Testis (tissue), 3 donors: Measurements from ENCODE around the gene RETREG2. TPM values are rescaled to one million over a fixed set of nuclear protein-coding genes. Genes with fewer than 3 reads are reported as not detected.

Source experiments
- DNase-seq: peaks from one replicate; pipeline ENCODE4 v3.0.0-alpha.2; 2019
- H3K27ac ChIP-seq, 2 donors: fragments of 200-600 bp; sonication (generic); one replicate each; pipeline ENCODE4 v1.5.1; 2019
- H3K27me3 ChIP-seq: fragments of 200-600 bp; sonication (generic); one replicate; pipeline ENCODE4 v1.5.1; 2019
- H3K36me3 ChIP-seq: fragments of 200-600 bp; sonication (generic); one replicate; pipeline ENCODE4 v1.5.1; 2017; ENCODE audit warnings: low read depth; ENCODE audit errors: missing control alignments
- H3K4me1 ChIP-seq: fragments of 200-600 bp; sonication (generic); one replicate; pipeline ENCODE4 v1.5.1; 2019
- H3K4me3 ChIP-seq, 2 donors: fragments of 200-600 bp; sonication (generic); one replicate each; pipeline ENCODE4 v1.5.1; 2017 to 2019
- H3K9me3 ChIP-seq: fragments of 200-600 bp; sonication (generic); one replicate; pipeline ENCODE4 v1.5.1; 2017
- POLR2A ChIP-seq: fragments of 450-650 bp; IDR thresholded peaks from one replicate; pipeline ENCODE4 v1.6.1; 2017; ENCODE audit warnings: antibody characterized with exemption, mild to moderate bottlenecking, moderate library complexity
- WGBS, 2 donors: methylation state at CpG; one replicate each; pipeline ENCODE4 v1.1.5; 2018; 5-methylcytosine and 5-hydroxymethylcytosine counted together
- intact Hi-C: fragments of 100-400 bp; cut with DNase I; formaldehyde crosslinking; loops from one replicate; pipeline ENCODE4 v1.15.1; 2023; ENCODE audit warnings: low total_unique reads
- polyA plus RNA-seq: library from polyadenylated mRNA; stranded (reverse); fragments of 350-450 nt; fragmentation: Illumina TruSeq; extraction: RNeasy Lipid Tissue Mini Kit (QIAGEN cat#74804); gene quantifications from one replicate; pipeline ENCODE4 v1.2.3, GENCODE V29; 2014; ENCODE audit warnings: low read depth, low replicate concordance; ENCODE audit not compliant: insufficient read depth
- total RNA-seq, 2 donors: library from RNA; depleted of rRNA; stranded (reverse); fragments of >200 nt; gene quantifications; one replicate each; pipeline ENCODE4 v1.2.3, GENCODE V29; 2016
- TF ChIP-seq, protein P1 (sequence below), 3 experiments: fragments of 450-650 bp in 2 of 3; fragments of 200-600 bp in 1 of 3; sonication (generic) in 1 of 3; IDR thresholded peaks; one replicate each; pipeline ENCODE4 v1.5.1; 2016 to 2019; ENCODE audit warnings: antibody characterized with exemption in 3 of 3, mild to moderate bottlenecking in 2 of 3, moderate library complexity in 1 of 3

RETREG2 gene
- total and polyA plus RNA-seq, 3 donors from 2014 or later: 135 to 441 (median 138) TPM

DNA sequence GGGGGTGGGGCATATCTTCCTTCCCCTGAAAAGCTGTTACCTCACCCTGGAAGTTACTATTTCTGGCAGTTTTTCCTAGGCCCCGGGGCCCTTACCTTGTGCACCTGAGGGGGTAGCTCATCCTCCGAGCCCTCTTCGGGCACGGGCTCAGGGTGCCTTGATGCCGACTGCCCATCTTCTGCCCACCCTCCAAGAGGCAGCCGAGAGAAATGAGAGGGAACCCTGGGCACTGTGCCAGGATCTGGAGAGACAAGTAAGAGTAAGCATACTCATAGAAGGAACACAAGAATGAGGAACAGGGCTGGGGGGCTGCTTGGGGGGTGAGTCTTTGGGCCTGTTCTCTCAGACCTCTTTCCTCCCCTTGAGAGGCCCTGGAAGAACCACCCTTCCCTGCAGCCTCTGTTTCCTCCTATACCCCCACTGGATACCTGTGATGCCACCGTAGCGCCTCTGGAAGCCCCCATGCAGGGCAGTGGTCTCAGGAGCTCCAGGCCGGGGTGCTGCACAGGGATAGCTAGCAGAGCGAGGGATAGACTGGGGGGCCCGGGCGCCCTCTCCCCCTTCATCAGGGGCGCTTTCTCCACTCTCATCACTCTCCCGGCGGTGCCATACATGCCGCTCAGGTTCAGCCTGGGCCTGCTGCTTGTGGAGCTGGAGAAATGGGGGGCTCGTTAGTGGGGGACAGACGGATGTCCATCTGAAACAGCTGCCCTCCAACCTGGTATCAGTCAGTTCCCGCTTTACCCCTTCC is 42.8 kb downstream of the RETREG2 start:
- WGBS, 2 donors: 91 to 92% methylated on average over 12 to 19 of the region's 19 CpGs
- no peak for DNase-seq
- no peaks in the 10 kb centered on the region for H3K36me3 ChIP-seq
- intact Hi-C loops: no loop called here
- H3K27ac ChIP-seq: no peak overlapping the region
- no peaks in the 10 kb centered on the region for H3K27me3 ChIP-seq
- H3K4me1 ChIP-seq: peaks cover 27% of the 10 kb centered on the region
- no peak overlapping the region for H3K4me3 ChIP-seq
- no peaks in the 10 kb centered on the region for H3K9me3 ChIP-seq
- TF ChIP-seq, protein P1, sequence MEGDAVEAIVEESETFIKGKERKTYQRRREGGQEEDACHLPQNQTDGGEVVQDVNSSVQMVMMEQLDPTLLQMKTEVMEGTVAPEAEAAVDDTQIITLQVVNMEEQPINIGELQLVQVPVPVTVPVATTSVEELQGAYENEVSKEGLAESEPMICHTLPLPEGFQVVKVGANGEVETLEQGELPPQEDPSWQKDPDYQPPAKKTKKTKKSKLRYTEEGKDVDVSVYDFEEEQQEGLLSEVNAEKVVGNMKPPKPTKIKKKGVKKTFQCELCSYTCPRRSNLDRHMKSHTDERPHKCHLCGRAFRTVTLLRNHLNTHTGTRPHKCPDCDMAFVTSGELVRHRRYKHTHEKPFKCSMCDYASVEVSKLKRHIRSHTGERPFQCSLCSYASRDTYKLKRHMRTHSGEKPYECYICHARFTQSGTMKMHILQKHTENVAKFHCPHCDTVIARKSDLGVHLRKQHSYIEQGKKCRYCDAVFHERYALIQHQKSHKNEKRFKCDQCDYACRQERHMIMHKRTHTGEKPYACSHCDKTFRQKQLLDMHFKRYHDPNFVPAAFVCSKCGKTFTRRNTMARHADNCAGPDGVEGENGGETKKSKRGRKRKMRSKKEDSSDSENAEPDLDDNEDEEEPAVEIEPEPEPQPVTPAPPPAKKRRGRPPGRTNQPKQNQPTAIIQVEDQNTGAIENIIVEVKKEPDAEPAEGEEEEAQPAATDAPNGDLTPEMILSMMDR (IDR thresholded peaks at IDR 0.05): no peak
- TF ChIP-seq POLR2A: no peak

DNA sequence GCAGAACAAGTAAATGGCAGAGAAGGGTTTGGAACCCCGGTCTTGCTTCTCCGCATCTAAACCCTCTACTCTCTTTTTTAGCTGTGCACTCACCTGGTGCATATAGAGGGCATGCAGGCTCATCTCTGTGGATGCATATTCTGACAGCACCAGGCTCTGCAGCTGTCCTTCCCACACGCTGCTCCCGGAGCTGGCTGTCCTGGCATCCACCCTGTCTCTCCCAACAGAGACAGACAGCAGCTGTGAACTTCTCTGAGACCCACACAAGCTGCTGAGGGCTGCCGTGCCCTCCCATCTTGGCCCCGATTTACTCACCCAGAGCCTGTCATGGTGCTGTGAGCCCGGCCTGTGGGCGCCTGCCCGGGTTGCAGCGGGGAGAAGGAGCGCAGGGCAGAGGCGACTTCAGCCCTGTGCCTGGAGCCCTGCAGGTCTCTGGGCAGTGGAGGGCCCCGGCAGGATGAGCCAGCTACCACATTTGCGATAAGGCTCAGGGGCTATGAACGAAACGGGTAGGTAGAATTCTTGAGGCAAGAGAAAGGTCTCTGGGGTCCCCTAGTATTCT is 44.0 kb downstream of the RETREG2 start:
- no peak for DNase-seq
- Histone ChIP-seq H3K27ac (no peak overlapping the region), H3K27me3 (no peaks in the 10 kb centered on the region), H3K36me3 (no peaks in the 10 kb centered on the region), H3K4me1 (peaks cover 26% of the 10 kb centered on the region), H3K9me3 (no peaks in the 10 kb centered on the region), H3K4me3 (no peak overlapping the region)
- no peak for TF ChIP-seq POLR2A
- TF ChIP-seq, protein P1 (IDR thresholded peaks at IDR 0.05): no peak
- intact Hi-C loops: no loop called here
- 87 to 93% methylated on average over 10 to 16 of the region's 16 CpGs for WGBS, 2 donors

- intact Hi-C loops: no loop called here
- TF ChIP-seq, protein P1 (IDR thresholded peaks at IDR 0.05): no peak
- no peak for TF ChIP-seq POLR2A
- Histone ChIP-seq H3K27ac (no peak overlapping the region), H3K4me3 (no peak overlapping the region), H3K9me3 (no peaks in the 10 kb centered on the region), H3K4me1 (peaks cover 18% of the 10 kb centered on the region), H3K36me3 (no peaks in the 10 kb centered on the region), H3K27me3 (no peaks in the 10 kb centered on the region)
- no peak for DNase-seq
- 93 to 94% methylated on average over 29 to 31 of the region's 31 CpGs for WGBS, 2 donors
Observed at GRCh38 chr2:219223831-219224610, 45.9 kb downstream of the RETREG2 start.

DNA sequence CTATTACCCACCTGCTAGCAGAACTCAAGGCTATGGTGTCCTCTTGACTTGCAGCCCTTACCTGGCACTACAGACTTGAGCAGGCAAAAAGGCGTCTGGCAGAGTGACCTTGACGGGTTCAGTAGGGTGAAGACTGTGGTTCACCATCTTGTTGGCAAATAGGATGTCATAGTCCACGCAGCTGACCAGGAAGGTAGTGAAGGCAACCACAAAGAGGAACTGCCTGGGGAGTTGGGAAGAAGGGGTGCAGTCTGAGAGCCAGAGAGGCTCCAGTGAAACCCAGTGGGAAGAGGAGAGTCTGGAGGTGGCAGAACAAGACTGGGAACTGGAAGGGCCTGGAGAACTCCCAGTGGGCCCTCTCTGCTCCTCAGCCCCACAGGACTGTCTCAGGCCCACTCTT is 47.3 kb downstream of the RETREG2 start:
- no peaks in the 10 kb centered on the region for H3K36me3 ChIP-seq
- WGBS, 2 donors: 83 to 90% methylated on average over 3 of the region's 3 CpGs
- intact Hi-C loops: no loop called here
- no peak for DNase-seq
- TF ChIP-seq POLR2A: no peak
- TF ChIP-seq, protein P1 (IDR thresholded peaks at IDR 0.05): no peak
- no peaks in the 10 kb centered on the region for H3K9me3 ChIP-seq
- H3K27ac ChIP-seq: no peak overlapping the region
- H3K4me3 ChIP-seq: no peak overlapping the region
- peaks cover 12% of the 10 kb centered on the region for H3K4me1 ChIP-seq
- H3K27me3 ChIP-seq: no peaks in the 10 kb centered on the region
